GM19438 (cell line): ENCODE data around the gene MAML2.

Source experiments
- ATAC-seq: cut with Tn5 transposase; IDR thresholded peaks from one replicate; pipeline ENCODE4 v1.9.1; 2021; ENCODE audit warnings: low read depth; ENCODE audit not compliant: unreplicated experiment

The MAML2 gene

DNA sequence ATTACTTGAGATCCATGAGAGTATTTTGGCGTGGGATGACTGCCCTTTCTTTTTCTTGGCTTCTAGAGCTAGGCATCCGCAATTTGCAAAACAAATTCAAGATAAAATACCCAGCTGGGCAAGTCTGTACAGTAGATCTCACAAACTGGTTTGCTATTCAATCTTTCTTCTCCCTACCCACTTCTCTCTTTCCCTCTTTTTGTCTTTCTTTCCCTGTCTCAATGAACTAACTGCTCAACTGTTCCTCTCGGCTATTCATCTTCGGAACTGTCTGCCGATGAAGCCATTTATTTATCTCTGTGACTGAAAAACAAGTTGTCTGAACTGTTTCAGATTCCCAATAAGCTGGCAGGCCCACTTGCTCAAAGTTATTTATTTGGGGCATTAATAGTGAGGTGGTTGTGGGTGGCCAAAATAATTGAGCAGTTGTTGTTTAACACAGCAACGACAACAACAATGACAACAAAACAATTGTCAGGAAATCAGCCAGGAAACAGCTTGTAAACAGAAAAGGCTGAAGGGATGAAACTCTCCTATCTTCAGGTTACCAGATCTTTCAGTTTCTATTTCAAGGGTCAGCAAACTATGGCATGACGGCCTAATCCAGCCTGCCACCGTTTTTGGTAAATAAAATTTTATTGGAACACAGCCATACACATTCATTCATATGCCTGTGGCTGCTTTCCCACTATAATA is 343.1 kb downstream of the MAML2 start:
- ATAC-seq, result no peak

DNA sequence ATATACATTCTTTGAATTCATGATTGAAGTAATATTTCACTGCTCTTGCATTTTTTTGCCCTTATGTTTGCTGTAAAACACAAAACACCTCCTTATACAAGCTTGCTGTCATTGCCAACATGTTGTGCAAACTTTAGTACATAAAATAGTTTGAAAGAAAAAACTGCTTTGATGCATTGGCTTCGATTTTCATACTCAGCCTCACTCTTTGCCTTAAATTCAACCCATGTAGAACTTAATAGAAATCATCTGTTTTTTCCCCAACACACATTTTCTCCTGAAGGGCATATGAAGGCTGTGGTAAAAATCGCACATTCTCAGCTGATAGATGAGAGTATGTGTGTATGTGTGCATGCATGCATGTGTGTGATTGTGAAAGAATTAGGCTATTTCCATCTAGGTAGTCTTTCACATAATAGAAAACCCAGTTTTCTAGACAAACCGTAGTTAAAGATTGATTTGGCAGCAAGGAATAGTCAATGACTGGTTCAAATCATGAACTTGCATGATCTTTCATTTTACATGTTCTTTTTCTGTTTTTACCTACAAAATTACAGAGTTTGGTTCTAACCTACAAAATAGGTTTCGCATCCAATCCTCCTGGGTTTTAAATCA is 346.3 kb downstream of the MAML2 start:
- no peak for ATAC-seq

DNA sequence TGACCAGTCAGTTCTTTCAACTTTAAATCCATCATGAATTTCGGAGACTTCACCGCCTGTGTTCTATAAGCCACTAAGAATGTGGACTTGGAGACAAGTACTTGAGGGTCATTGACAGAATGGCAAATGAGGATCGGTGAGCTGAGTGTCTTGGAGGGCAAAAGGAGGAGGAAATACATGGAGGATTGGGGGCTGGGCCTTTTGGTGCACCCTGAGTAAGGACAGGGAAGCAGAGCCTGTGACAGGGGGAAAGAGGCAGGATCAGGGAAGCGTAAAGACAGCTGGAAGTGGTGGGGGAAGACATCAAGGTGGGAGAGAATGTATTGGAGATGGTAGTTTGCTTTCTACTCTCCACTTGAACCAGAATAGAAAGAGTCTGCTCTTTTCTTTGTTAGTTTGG is 348.7 kb downstream of the MAML2 start:
- no peak for ATAC-seq

DNA sequence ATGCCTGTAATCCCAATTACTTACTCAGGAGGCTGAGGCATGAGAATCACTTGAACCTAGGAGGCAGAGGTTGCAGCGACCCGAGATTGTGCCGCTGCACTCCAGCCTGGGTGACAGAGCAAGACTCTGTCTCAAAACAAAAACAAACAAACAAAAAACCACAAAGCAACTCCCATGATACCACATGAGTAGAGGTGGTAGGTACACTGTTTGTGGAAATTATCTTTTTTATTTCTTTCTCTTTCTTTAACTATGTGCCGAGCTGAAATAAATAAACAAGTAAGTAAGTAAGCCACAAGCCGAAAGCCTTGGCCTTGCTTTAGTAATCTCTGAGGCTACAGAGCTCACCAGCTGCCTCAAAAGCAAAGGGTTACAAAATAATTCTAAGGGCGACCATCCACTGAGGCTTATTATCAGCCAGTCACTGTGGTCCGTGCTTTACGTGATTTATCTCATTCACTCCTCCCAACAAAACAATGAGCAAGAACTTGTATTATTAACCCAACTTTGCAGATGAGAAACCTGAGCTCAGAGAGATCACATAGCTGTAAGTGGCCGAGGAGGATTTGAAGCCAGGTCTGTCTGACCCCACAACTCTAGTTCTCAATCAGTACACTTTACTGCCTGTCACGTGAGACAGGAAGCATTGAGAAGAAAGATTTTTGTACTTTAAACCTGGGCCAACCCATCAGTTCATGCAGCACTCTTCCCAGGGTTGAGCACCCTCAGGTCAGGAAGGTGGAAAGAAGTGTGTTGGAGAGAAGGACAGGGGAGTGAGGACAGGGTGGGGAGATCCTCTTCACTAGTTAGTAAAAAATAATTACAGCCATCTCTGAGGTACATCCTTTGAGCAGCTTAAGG is 349.3 kb downstream of the MAML2 start:
- no peak for ATAC-seq

DNA sequence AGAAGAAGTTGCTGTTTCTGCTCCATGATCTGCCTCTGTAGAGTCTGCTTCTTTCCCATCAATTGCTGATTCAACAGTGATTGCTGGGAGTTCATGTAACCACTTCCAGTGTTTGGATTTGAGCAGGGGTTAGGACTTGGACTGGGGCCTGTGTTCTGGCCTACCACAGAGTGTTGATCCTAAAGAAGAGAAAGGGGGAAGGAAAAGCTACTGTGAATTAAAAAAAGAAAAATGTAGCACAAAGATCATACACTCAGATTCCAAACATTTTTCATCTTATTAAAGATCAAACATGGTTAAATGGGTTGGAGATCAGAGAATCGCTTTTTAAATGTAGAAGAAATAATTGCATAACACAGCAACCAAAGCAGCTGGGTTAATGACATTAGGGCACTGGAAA is 351.4 kb downstream of the MAML2 start:
- no peak for ATAC-seq

DNA sequence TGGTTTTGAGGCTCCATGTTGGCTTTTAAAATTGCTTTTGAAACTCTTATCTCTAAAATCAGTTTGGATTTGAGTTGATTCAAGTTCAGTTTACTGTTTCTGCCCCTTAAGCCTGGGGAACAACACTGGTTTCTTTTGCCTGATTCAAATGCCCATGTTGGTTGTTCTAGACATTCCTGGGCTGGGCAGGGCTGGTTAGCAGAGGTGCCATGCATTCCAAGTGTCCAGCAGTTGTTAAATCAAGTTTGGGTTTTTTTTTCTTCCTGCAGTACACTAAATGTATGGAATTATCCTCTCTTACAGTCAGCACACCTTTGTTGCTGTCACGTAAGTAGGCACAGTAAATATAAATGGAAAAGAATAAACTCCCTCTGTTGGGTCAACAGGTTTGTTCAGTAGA is 351.9 kb downstream of the MAML2 start:
- ATAC-seq, result no peak

DNA sequence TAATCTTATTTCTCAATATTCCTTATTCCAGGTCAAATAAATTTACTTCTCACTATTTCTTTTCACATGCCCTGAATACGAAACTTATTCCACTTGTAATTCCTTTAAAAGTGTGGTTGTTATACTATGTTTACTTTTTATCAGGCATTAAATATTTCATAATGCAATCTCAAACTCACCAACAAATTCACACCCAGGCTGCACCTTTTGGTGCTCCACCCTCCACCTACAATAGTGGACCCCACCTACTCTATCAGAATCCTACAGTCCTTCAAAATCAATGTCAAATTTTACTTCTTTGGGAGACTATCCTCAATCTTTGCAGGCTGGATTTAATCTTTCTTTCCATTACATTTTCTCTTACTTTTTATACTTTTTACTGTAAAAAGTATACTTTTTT is 353.2 kb downstream of the MAML2 start:
- no peak for ATAC-seq

DNA sequence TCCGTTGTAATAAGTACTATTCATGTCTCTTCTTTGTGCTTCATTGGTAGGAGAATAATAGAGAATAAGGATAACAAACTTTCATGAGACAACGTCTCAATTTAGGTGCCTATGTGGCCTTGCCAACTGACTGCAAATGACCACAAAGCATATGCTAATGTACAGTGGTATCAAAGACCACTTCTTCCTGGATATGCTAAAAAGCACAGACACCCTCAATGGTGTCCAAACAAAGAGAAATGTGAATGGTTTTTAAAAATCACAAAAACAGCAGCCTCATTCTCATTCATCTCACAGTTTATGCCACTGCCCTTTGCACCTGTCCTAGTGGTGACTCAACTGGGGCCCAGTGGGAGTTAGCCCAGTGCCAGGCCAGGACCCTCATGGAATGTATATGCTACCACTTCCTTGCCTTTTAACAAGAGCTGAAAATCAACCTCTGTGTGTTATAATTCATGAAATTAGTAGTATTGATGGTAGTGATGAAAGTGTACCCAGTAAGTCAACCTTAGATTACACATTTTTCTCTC is 353.9 kb downstream of the MAML2 start:
- ATAC-seq, result no peak

DNA sequence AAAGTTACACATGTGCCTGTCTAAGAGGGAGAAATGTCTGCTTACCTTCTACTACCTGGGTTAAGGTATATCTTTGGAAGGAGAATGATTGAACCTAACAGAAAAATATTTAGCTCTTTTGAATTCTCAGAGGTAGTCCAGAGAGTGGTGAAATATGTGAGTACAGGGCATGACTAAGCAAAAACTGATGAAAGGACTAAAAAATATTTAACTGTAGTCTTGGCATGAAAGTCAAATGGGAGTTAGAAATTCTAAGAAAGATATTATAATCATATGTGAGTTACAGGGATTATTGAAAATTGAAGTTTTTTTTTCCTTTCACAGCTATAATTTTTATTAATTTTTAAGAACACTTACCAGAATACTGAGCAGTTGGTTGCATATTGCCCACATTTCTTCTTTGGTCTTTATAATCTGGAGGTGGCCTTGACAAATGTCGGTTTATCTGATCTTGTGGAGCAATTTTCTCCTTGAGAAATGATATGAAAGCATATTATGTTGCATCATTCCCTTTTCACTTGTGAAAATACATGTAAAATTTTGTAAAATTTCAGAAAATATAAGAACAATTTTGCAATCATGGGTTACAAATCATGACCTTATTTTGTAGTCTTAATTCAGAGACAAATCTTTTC is 357.7 kb downstream of the MAML2 start:
- ATAC-seq, result no peak

DNA sequence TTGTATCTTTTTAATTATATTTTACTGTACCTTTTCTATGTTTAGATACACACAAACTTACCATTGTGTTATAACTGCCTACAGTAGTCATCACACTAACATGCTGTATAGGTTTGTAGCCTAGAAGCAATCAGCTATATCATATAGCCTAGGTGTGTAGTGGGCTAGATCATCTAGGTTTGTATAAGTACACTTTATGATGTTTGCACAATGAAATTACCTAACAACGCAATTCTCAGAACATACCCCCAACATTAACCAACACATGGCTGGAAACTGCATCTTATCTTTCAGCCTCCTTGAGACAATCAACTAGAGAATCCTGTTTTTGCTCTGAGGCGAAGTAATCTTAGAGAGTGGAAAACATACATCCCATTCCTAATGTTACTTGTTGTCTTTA is 358.9 kb downstream of the MAML2 start:
- no peak for ATAC-seq

DNA sequence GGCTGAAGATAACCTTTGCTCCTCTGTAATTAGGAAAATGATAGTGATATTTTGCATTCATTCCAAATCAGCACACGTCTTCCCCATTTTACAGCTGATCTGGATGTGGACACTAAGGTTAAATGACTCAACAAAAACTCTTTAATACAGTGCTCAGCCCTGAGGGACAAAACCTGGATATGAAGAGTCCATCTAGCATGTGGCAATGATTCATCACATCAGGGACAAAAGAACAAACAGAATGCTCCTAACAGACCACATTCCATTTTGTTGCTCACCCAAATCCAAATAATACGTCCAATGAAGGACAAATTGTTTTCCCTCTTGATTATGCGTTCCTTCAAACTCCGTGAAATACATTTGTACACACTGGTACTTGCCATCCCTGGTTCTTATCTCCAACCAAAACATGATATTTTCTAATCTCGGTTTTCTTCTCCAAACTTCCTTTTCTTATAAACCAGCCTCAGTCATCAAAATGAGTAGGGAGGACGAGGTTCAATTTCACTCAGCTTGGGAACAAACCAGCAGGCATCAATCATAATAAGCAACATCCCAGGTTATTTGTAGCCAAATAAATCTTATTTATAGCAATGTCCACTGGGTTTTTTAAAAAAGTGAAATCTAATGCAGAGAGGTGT is 365.3 kb downstream of the MAML2 start:
- ATAC-seq, result no peak

DNA sequence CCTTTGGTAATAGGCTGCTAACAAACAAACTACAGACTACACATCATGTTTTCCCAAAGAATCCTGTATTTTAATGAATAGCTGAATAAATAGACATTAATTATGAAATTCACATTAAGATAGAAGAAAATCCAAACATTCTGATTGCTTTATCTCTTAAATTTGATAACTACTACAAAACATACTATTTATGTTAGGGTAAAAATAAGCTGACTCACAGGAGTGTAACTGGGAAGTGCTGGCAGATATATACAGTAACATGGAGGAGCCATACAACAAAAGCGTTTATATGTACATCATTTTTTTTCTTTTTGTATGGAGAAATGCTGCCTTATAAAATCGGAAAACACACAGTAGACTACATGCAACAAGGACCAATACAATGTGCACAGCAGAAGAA is 366.4 kb downstream of the MAML2 start:
- no peak for ATAC-seq

DNA sequence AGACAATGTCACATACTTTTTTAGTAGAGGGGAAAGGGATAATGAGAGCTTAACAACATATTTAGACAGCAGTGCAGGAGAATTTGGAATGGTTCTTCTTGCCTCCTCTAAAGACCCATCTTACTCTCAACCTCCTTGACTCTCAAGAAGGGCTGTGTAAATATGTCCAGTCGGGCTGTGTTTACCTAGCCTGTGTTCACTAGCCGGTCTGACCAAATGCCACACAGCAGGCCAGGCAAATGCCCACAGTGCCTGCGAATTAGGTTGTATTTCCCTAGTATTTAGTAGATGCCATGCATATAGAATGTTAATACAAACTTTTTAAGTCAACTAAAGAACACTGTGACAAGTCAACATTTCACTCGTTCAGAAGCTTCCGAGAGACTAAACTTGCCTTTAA is 367.7 kb downstream of the MAML2 start:
- ATAC-seq, result no peak

DNA sequence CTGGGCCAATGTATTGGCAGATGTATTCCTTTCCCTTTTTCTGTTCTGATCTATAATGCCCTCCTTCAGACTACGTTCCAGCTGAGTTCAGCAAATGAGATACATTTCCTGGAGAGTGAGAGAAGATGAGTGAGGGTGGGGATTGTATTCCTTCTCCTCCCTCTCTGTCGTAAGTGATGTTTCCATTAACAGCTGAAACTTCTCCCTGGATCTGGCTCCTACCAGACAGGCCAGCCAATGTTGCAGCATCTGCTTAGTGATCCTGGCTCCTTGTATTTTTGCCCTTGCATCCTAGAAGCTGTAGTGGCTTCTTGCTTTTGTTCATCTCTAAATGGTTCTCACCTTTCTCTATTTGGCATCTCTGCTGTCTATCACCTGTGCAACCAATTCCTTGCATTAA is 370.9 kb downstream of the MAML2 start:
- ATAC-seq, result no peak

DNA sequence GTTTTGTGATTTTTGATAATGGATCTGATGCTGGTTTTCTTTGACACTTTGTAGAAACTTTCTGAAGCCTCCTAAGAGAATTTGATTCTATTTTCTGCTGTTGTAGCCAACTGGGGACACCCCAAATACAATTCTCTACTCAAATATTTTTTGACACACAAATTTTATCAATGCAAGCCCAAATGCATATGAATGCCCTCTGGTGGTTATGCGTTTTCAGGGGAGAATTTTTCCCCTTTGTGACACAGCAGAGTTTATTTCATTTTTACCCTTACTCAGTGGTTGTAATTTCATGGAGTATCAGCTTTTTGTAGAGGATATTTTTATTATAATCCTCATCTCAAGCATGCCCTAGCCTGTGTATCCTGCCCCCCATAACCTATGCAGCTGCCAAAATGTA is 374.4 kb downstream of the MAML2 start:
- no peak for ATAC-seq

DNA sequence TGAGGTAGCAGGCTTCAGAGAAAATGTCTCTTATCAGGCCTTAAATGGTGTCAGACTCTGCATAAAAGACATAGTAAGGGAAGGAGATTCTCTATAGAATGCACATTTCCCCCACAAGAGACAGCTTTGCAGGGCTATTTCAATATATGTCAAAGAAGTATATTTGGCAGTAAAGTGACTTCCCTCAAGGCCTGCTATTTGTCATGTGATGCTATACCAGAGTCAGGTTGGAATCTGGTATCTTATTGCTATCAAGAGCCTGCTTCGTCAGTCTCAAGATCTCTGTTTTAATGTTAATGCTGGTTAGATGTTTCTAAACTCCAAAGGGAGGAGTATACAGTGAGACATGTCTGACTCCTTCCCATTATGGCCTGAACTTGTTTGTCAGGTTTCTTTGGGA is 378.7 kb downstream of the MAML2 start:
- ATAC-seq, result no peak

DNA sequence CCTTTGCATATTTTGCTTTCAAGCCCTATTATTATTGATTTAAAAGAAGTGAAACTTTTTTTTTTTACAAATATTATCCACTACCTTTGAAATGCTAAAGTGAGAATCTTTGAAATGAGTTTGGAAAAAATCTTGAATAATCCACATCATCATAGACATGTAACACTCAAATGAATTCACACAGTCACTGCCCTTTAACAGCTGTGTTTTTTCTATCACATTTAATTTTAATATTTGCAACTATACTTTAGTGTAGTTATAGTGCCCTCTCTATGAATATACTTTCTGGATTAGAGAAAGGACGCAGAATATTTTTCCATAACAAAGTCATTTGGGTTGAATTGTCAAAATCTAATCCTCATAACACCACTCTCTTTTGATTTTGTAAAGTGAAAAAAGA is 381.2 kb downstream of the MAML2 start:
- ATAC-seq, result no peak

DNA sequence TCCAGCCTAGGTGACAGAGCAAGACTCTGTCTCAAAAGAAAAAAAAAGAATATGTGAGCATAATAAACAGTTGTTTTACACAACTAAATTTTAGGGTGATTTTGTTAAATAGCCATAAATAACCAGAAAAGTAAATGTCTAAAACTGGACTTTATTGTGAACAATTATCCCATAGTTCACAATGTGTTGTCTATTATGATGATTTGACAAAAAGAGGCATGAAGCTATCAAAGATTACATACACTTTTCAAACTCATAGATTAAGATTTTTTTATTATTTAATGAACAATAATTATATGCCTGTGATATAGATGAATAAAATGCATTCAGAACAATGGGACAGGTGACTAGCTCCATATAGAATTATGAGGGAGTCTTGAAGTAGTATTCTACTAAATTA is 392.1 kb downstream of the MAML2 start:
- no peak for ATAC-seq

DNA sequence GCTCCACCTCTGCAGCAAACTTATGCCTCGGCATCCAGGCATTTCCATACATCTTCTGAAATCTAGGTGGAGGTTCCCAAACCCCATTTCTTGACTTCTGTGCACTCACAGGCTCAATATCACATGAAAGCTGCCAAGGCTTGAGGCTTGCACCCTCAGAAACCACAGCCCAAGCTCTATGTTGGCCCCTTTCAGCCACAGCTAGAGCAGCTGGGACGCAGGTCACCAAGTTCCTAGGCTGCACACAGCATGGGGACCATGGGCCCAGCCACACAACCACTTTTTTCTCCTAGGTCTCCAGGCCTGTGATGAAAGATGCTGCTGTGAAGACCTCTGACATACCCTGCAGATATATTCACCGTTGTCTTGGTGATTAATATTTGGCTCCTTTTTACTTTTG is 394.4 kb downstream of the MAML2 start:
- ATAC-seq, result no peak

DNA sequence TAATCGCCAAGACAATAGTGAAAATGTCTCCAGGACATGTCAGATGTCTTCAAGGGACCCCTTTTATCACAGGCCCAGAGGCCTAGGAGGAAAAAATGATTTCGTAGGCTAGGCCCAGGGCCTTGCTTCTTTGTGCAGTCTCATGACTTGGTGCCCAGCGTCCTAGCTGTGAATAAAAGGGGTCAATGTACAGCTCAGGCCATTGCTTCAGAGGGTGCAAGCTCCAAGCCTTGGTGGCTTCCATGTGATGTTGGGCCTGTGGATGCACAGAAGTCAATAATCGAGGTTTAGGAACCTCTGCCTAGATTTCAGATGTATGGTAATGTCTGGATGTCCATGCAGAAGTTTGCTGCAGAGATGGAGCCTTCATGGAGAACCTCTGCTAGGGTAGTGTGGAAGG is 398.4 kb downstream of the MAML2 start:
- no peak for ATAC-seq

DNA sequence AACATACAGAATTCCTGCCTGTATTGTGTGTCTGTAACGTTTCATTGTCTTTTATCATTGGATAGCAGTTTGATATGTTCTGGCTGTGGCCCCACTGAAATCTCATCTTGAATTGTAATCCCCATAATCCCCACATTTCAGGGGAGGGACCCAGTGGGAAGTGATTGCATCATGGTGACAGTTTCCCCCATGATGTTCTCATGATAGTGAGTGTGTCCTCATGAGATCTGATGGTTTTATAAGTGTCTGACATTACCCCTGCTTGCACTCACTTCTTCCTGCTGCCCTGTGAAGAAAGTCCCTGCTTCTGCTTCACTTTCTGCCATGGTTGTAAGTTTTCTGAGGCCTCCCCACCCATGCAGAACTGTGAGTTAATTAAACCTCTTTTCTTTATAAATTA is 399.4 kb downstream of the MAML2 start:
- ATAC-seq, result no peak
